ENCODE results near the gene NKPD1.

The NKPD1 gene

GRCh38 chr19:45177817-45178261, 17.1 kb upstream of the NKPD1 start, which contains the start of gene TRAPPC6A:
Gene TRAPPC6A (minus strand): TSS chr19:45178237. CDS start chr19:45178218, 19 bp downstream.
- peak within 1 kb of the TSS; percentile 97 for H3K4me3 ChIP-seq (ENCODE audit: low read length)
- no peak for DNase-seq (ENCODE audit: low read depth, low spot score)

- no peak overlapping the region for H3K4me3 ChIP-seq (ENCODE audit: low read length)
- DNase-seq (ENCODE audit: low read depth, low spot score), result no peak
Observed at GRCh38 chr19:45175515-45176345, 14.9 kb upstream of the NKPD1 start.

GRCh38 chr19:45173816-45174215, 13.0 kb upstream of the NKPD1 start:
- no peak for DNase-seq (ENCODE audit: low read depth, low spot score)
- no peak overlapping the region for H3K4me3 ChIP-seq (ENCODE audit: low read length)

GRCh38 chr19:45172611-45173208, 11.9 kb upstream of the NKPD1 start:
- no peak overlapping the region; the same call in 1 of the 2 replicates for H3K4me3 ChIP-seq (ENCODE audit: low read length)
- no peak for DNase-seq (ENCODE audit: low read depth, low spot score)

- DNase-seq (ENCODE audit: low read depth, low spot score), result peak; percentile 32
- H3K4me3 ChIP-seq (ENCODE audit: low read length), result peak overlapping the region; percentile 13; the same call in 1 of the 2 replicates
Observed at GRCh38 chr19:45172173-45172572, 11.4 kb upstream of the NKPD1 start.

GRCh38 chr19:45171211-45171623, 10.4 kb upstream of the NKPD1 start:
- peak; percentile 37 for DNase-seq (ENCODE audit: low read depth, low spot score)
- H3K4me3 ChIP-seq (ENCODE audit: low read length), result no peak overlapping the region

GRCh38 chr19:45170146-45171106, 9.6 kb upstream of the NKPD1 start:
- no peak overlapping the region for H3K4me3 ChIP-seq (ENCODE audit: low read length)
- no peak for DNase-seq (ENCODE audit: low read depth, low spot score)

GRCh38 chr19:45169602-45170001, 8.8 kb upstream of the NKPD1 start:
- DNase-seq (ENCODE audit: low read depth, low spot score), result no peak
- no peak overlapping the region for H3K4me3 ChIP-seq (ENCODE audit: low read length)

- no peak overlapping the region for H3K4me3 ChIP-seq (ENCODE audit: low read length)
- DNase-seq (ENCODE audit: low read depth, low spot score), result no peak
Observed at GRCh38 chr19:45168767-45169351, 8.1 kb upstream of the NKPD1 start.

GRCh38 chr19:45166723-45167252, 6.0 kb upstream of the NKPD1 start:
- no peak for DNase-seq (ENCODE audit: low read depth, low spot score)

GRCh38 chr19:45164577-45165335, 4.0 kb upstream of the NKPD1 start:
- no peak for DNase-seq (ENCODE audit: low read depth, low spot score)
- no peak overlapping the region for H3K4me3 ChIP-seq (ENCODE audit: low read length)

More at GRCh38 chr19:45166723-45167252, 6.0 kb upstream of the NKPD1 start:
- no peak overlapping the region for H3K4me3 ChIP-seq (ENCODE audit: low read length)

GRCh38 chr19:45163751-45164460, 3.1 kb upstream of the NKPD1 start:
- no peak for DNase-seq (ENCODE audit: low read depth, low spot score)
- H3K4me3 ChIP-seq (ENCODE audit: low read length), result no peak overlapping the region

- no peak overlapping the region for H3K4me3 ChIP-seq (ENCODE audit: low read length)
- no peak for DNase-seq (ENCODE audit: low read depth, low spot score)
Observed at GRCh38 chr19:45163156-45163555, 2.4 kb upstream of the NKPD1 start.

- H3K4me3 ChIP-seq (ENCODE audit: low read length), result no peak overlapping the region
- DNase-seq (ENCODE audit: low read depth, low spot score), result no peak
Observed at GRCh38 chr19:45162608-45163143, 1.9 kb upstream of the NKPD1 start.

GRCh38 chr19:45161738-45162607, 1.2 kb upstream of the NKPD1 start:
- DNase-seq (ENCODE audit: low read depth, low spot score), result no peak
- no peak overlapping the region for H3K4me3 ChIP-seq (ENCODE audit: low read length)

- no peak overlapping the region for H3K4me3 ChIP-seq (ENCODE audit: low read length)
- DNase-seq (ENCODE audit: low read depth, low spot score), result no peak
Observed at GRCh38 chr19:45159971-45160324, 834 bp downstream of the NKPD1 start.
